Hepatic stellate cell (primary cell): ENCODE results near the gene GPNMB.

Source experiments
- DNase-seq: peaks from one replicate; pipeline ENCODE4 v3.0.0; 2011; ENCODE audit warnings: low spot score

GPNMB gene

GRCh38 chr7:23230641-23231101 lies 15.9 kb upstream of the GPNMB start:
- no peak for DNase-seq

- DNase-seq, result no peak
Observed at GRCh38 chr7:23232966-23233365, 13.6 kb upstream of the GPNMB start.

GRCh38 chr7:23234569-23235296 lies 11.8 kb upstream of the GPNMB start:
- no peak for DNase-seq

- DNase-seq, result no peak
Observed at GRCh38 chr7:23235813-23236221, 10.8 kb upstream of the GPNMB start.

- no peak for DNase-seq
Observed at GRCh38 chr7:23237000-23237399, 9.6 kb upstream of the GPNMB start.

GRCh38 chr7:23238983-23239652 lies 7.5 kb upstream of the GPNMB start:
- no peak for DNase-seq

- DNase-seq, result no peak
Observed at GRCh38 chr7:23239698-23240097, 6.9 kb upstream of the GPNMB start.

GRCh38 chr7:23242321-23242720 lies 4.3 kb upstream of the GPNMB start:
- no peak for DNase-seq

GRCh38 chr7:23242935-23243334 lies 3.6 kb upstream of the GPNMB start:
- no peak for DNase-seq

GRCh38 chr7:23247046-23247602 lies 549 bp downstream of the GPNMB start:
- no peak for DNase-seq

- DNase-seq, result no peak
Observed at GRCh38 chr7:23247603-23248335, 1.2 kb downstream of the GPNMB start.

GRCh38 chr7:23249486-23249885 lies 2.9 kb downstream of the GPNMB start:
- no peak for DNase-seq

- no peak for DNase-seq
Observed at GRCh38 chr7:23254051-23254681, 7.6 kb downstream of the GPNMB start.

- DNase-seq, result no peak
Observed at GRCh38 chr7:23256731-23257130, 10.2 kb downstream of the GPNMB start.

GRCh38 chr7:23260371-23260770 lies 13.8 kb downstream of the GPNMB start:
- DNase-seq, result no peak

GRCh38 chr7:23261843-23262452 lies 15.4 kb downstream of the GPNMB start:
- DNase-seq, result peak; percentile 78

GRCh38 chr7:23264916-23265458 lies 18.4 kb downstream of the GPNMB start:
- DNase-seq, result no peak

GRCh38 chr7:23266918-23267317 lies 20.3 kb downstream of the GPNMB start:
- no peak for DNase-seq

GRCh38 chr7:23267357-23267756 lies 20.8 kb downstream of the GPNMB start:
- DNase-seq, result no peak

GRCh38 chr7:23268167-23268566 lies 21.6 kb downstream of the GPNMB start:
- no peak for DNase-seq

- DNase-seq, result no peak
Observed at GRCh38 chr7:23268746-23269145, 22.2 kb downstream of the GPNMB start.
